ENCODE results near the gene THRB. TPM values are rescaled to one million over a fixed set of nuclear protein-coding genes. Genes with fewer than 3 reads are reported as not detected.

THRB gene
- polyA plus RNA-seq, 1 of the 3 experiments (the other 2 are of a cell fraction), result 0.02 TPM

GRCh38 chr3:24379936-24380335 is 114.7 kb downstream of the THRB start:
- no peaks in the 10 kb centered on the region for H4K20me1 ChIP-seq (ENCODE audit: insufficient read depth)
- H3K36me3 ChIP-seq (replicated peaks in 1 of 2; ENCODE audit: control insufficient read depth in 1 of 2, insufficient read depth in 2 of 2, low read length in 1 of 2), result no peaks in the 10 kb centered on the region
- H3K27me3 ChIP-seq (ENCODE audit: insufficient read depth), result no peaks in the 10 kb centered on the region
- no peaks in the 10 kb centered on the region for H3F3A ChIP-seq (replicated peaks; ENCODE audit: insufficient read depth)
- no peak for DNase-seq
- H2AFZ ChIP-seq (ENCODE audit: low read depth), result no peak overlapping the region
- H3K79me2 ChIP-seq (ENCODE audit: insufficient read depth), result no peaks in the 10 kb centered on the region
- H3K27ac ChIP-seq (ENCODE audit: low read depth in 2 of 2, low read length in 1 of 2), result no peak overlapping the region
- POLR2A ChIA-PET, result no interaction called here
- no peaks in the 10 kb centered on the region for H3K9me3 ChIP-seq
- TF ChIP-seq RAD21 (IDR thresholded peaks at IDR 0.05; ENCODE audit: low read length) (no peak), TAF1 (IDR thresholded peaks at IDR 0.05; ENCODE audit: borderline replicate concordance, low read depth, low read length) (no peak)
- H3K4me3 ChIP-seq (ENCODE audit: low read depth in 2 of 2, low read length in 1 of 2), result no peak overlapping the region
- no peak overlapping the region for H3K4me2 ChIP-seq
- CTCF ChIA-PET, result no interaction called here
- H3K9ac ChIP-seq, result no peak overlapping the region
- no peaks in the 10 kb centered on the region for H3K9me2 ChIP-seq
- no peaks in the 10 kb centered on the region for H3K4me1 ChIP-seq (ENCODE audit: control insufficient read depth in 1 of 2, insufficient read depth in 2 of 2, low read depth in 1 of 2, low read length in 1 of 2)

- ChIA-PET POLR2A (no interaction called here), CTCF (interaction anchor here (1.4 kb wide), 1 partner anchor 10 kb away, joined by 4 read pairs; no protein-coding TSS in a partner anchor)
- no peaks in the 10 kb centered on the region for H3K27me3 ChIP-seq (ENCODE audit: insufficient read depth)
- TF ChIP-seq REST (IDR thresholded peaks at IDR 0.05; ENCODE audit: low read depth, low read length) (no peak), USF1 (IDR thresholded peaks at IDR 0.05; ENCODE audit: borderline replicate concordance, low read depth) (no peak), POLR2AphosphoS5 (IDR thresholded peaks at IDR 0.05; ENCODE audit: low read depth, low read length) (no peak), USF2 (IDR thresholded peaks at IDR 0.05; ENCODE audit: borderline replicate concordance, low read depth, low read length) (no peak), EP300 (IDR thresholded peaks at IDR 0.05; ENCODE audit: borderline replicate concordance in 1 of 2, low read depth in 1 of 2, low read length in 1 of 2) (no peak), CTCF (IDR thresholded peaks at IDR 0.05) (no peak), GATA2 (CRISPR knock-in tag; IDR thresholded peaks at IDR 0.05) (no peak), SMC3 (IDR thresholded peaks at IDR 0.05; ENCODE audit: low read depth, low read length) (no peak), JUND (IDR thresholded peaks at IDR 0.05) (no peak), NFIC (IDR thresholded peaks at IDR 0.05; ENCODE audit: borderline replicate concordance) (no peak), EZH2phosphoT487 (IDR thresholded peaks at IDR 0.05; ENCODE audit: borderline replicate concordance, low read depth) (no peak), RAD21 (IDR thresholded peaks at IDR 0.05; ENCODE audit: low read length) (no peak), FOXJ3 (CRISPR knock-in tag; IDR thresholded peaks at IDR 0.05) (no peak), CHD2 (IDR thresholded peaks at IDR 0.05; ENCODE audit: low read length, partially characterized antibody) (no peak), FOXM1 (IDR thresholded peaks at IDR 0.05; ENCODE audit: low read depth) (no peak), IRF3 (IDR thresholded peaks at IDR 0.05; ENCODE audit: low read depth, low read length) (no peak), RXRA (IDR thresholded peaks at IDR 0.05; ENCODE audit: borderline replicate concordance, low read depth) (no peak), FOSL2 (IDR thresholded peaks at IDR 0.05; ENCODE audit: borderline replicate concordance, low read depth) (no peak), TCF12 (IDR thresholded peaks at IDR 0.05) (no peak)
- H2AFZ ChIP-seq (ENCODE audit: low read depth), result no peak overlapping the region
- no peak overlapping the region for H3K27ac ChIP-seq (ENCODE audit: low read depth in 2 of 2, low read length in 1 of 2)
- no peaks in the 10 kb centered on the region for H3K4me1 ChIP-seq (ENCODE audit: control insufficient read depth in 1 of 2, insufficient read depth in 2 of 2, low read depth in 1 of 2, low read length in 1 of 2)
- H3K4me3 ChIP-seq (ENCODE audit: low read depth in 2 of 2, low read length in 1 of 2), result no peak overlapping the region
- H3F3A ChIP-seq (replicated peaks; ENCODE audit: insufficient read depth), result no peaks in the 10 kb centered on the region
- no peaks in the 10 kb centered on the region for H3K9me3 ChIP-seq
- H3K9me2 ChIP-seq, result no peaks in the 10 kb centered on the region
- no peaks in the 10 kb centered on the region for H4K20me1 ChIP-seq (ENCODE audit: insufficient read depth)
- no peaks in the 10 kb centered on the region for H3K36me3 ChIP-seq (replicated peaks in 1 of 2; ENCODE audit: control insufficient read depth in 1 of 2, insufficient read depth in 2 of 2, low read length in 1 of 2)
- H3K4me2 ChIP-seq, result no peak overlapping the region
- DNase-seq, result no peak
- 86% methylated on average over 3 of the region's 3 CpGs for WGBS (ENCODE audit: low lambda C conversion rate)
- H3K9ac ChIP-seq, result no peak overlapping the region
- H3K79me2 ChIP-seq (ENCODE audit: insufficient read depth), result no peaks in the 10 kb centered on the region
These were observed 116.3 kb downstream of the THRB start for GRCh38 chr3:24378313-24378712.
